WTC11 (cell line): ENCODE results near the gene PPP1R18.

Experiments used
- JAZF1 ChIP-seq: fragments of 250-450 bp; sonication (Bioruptor Pico); IDR thresholded peaks from 2 replicates; pipeline ENCODE4 v1.9.0; 2021; ENCODE audit warnings: moderate library complexity, mild to moderate bottlenecking, inconsistent platforms
- RELA ChIP-seq: sonication (generic); formaldehyde crosslinking; IDR thresholded peaks from 2 replicates; pipeline ENCODE4 v1.8.1; 2022; ENCODE audit warnings: missing genetic modification reagents, mild to moderate bottlenecking, borderline replicate concordance
- ZNF232 ChIP-seq: sonication (generic); formaldehyde crosslinking; IDR thresholded peaks from 2 replicates; pipeline ENCODE4 v1.8.0; 2022; ENCODE audit warnings: mild to moderate bottlenecking, missing genetic modification reagents
- TF ChIP-seq, protein P1 (sequence below): sonication (generic); formaldehyde crosslinking; IDR thresholded peaks from 2 replicates; pipeline ENCODE4 v1.8.1; 2023; ENCODE audit warnings: mild to moderate bottlenecking, missing genetic modification reagents, moderate library complexity

GRCh38 chr6:30672445-30673253, 13.8 kb downstream of the PPP1R18 start, which contains the start of gene DHX16:
- TF ChIP-seq, protein P1, sequence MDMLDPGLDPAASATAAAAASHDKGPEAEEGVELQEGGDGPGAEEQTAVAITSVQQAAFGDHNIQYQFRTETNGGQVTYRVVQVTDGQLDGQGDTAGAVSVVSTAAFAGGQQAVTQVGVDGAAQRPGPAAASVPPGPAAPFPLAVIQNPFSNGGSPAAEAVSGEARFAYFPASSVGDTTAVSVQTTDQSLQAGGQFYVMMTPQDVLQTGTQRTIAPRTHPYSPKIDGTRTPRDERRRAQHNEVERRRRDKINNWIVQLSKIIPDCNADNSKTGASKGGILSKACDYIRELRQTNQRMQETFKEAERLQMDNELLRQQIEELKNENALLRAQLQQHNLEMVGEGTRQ (CRISPR knock-in tag): no peak
- TF ChIP-seq JAZF1 (no peak), RELA (CRISPR knock-in tag) (no peak), ZNF232 (CRISPR knock-in tag) (no peak)
